HTERT RPE-1 (cell line): ENCODE results near the gene REG4.

ENCODE experiments used
- in situ Hi-C: fragments of 300-500 bp; cut with MboI; formaldehyde crosslinking; loops from 4 replicates; pipeline ENCODE4 v1.14.3; 2020; ENCODE audit warnings: low sequenced_read_pairs

REG4 gene

DNA sequence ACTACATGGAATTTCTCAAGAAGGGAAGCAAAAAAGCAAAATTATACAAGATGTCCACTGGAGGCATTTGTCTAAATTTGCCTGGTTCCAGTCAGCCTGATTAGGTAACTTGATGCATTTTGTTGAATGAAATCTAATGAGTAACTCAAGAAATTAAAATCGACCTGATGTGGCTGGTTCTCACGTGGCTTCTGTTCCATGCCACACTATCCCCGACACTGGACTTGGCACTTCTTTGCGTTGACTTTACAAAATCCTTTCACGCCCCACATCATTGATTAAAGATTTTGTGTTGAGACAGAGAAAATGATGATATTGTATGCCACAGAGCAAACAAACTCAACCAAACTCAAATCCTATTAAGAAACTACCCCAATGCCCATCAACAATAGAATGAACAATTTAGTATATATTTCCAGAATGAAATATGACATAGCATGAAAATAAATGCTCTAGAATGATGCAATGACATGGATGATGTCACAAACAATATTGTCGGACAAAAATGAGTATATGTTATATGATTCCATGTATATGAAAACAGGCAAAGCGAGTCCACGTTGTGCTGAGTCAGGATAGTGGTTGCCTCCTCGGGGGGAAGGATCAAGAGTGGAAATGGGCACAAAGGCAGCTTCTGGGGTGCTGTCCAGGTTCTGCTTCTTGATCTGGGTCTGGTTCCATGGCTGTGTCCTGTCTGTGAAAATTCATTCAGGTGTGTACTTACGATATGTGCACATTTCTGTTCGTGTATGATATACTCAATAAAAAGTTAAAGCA lies 29.6 kb downstream of the REG4 start:
- in situ Hi-C loops, result no loop called here

DNA sequence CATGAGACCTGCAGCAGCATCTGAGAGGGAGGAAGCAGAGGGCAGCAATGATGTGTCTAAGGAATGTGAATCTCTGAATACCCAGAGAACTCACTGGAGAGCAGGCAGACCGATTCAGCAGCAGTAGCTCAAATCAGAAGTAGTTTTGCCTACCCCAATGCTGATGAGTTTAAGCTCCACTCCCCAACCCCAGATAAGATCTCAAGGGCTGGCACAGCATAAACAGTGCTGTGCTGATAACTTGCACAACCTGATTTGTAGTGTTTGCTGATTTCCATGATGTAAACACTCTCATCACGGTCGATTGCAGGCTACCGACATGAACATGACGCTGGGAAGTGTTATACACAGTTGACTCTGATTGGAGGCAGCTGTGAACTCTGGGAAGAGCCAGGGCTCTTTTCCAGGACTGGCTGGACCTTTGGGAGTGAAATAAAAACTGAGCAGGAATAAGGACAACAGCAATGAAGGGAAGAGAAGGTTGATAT lies 31.3 kb downstream of the REG4 start:
- in situ Hi-C loops, result no loop called here

DNA sequence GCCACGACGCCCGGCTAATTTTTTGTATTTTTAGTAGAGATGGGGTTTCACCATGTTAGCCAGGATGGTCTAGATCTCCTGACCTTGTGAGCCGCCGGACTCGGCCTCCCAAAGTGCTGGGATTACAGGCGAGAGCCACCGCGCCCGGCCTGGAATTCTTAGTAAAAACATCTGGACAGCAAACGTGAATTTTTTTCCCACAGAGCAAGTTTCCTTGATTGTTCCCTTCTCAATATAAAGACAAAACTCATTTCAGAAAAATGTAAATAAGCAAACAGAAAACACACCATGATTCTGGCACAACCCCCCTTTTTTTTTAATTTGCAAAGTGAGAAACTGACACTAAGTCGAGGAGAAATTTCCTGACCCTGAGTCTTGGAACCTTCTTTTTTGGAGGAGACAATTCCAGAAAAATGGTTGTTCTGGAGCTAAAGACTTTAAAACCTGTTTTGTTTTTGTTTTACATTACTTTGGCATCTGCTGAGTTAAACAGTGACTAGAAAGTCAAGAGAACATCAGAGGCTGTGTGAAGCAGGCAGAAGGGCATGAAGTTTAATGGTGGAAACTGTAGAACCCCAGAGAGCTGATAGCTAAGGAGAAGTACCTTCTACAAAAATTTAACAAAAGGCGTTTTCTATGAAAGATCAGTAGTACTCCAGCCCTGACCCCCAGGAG lies 32.2 kb downstream of the REG4 start:
- in situ Hi-C loops, result no loop called here

DNA sequence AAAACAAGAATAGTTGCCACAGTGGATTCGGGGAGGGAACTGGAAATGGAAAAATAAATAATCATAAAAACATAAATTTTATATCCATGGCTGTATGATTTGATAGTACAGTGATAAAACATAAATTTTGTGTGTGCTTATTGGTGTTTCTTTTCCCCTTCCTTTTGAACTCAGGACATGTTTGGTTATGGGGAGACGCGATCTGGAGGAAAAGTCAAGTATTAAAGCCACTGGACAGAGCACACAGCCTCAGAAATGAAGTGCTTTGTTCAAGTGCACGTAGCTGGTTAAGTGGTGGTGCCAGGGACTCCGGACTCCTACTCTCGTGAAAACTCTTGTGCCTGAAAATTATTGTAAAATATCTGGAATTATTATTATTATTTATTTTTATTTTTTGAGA lies 32.9 kb downstream of the REG4 start:
- in situ Hi-C loops, result no loop called here

DNA sequence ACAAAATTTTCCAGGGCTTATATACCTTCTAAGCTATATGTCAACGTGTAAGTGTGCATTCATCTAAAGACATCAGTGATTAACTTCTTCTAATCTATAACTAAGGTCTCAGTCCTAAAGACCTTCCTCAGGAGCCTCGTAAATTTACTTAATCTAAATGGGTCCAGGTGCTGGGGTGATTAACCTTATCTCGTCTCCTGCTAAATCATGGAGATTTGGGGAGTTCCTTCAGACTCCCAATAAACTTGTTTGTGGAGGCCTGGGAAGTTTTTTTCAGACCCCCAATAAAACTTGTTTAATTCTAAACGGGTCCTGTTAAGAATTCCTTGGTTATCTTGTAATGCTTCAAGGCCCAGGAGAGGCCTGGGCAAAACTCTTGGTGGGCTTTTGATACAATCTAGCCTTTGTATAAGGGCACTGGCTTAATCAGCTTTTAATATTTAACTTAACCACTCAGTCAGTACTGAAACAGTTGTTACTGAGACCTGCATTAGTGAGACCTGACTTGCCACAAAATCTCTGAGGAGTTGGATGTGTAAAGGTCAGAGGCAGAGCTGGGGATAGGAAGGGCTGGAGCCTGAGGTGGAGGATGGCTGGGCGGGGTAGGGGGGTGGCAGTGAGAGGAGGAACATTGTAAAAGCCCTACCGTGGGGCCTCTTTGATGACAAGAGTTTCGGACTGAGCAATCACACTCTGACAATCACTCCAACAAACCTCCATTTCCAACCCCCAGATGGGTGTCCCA lies 36.3 kb downstream of the REG4 start:
- in situ Hi-C loops, result no loop called here

DNA sequence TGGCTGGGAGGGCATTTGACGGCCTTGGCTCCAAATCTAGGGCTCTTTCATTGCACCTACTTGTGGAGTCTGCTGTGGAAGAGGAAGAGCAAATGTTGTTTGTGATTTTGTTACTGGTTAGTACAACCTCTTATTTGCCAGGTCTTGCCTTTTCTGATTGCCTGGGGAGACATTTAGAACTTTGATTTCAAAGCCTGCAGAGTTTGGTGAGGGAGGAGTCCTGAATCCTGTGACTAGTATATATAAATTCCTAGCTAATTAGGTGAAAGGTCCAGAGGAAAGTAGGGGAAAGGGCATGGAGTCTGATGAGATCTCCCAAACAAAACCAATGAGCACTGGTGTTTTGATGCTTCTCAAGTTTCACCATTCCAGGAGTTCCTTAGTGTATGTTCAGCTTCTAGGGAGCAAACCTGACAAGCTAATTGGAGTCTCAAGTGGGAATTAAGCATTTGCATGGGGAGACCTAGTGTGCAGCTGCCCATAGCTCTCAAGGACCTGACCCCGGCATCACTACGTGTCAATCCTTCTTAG lies 37.5 kb downstream of the REG4 start:
- in situ Hi-C loops, result no loop called here

DNA sequence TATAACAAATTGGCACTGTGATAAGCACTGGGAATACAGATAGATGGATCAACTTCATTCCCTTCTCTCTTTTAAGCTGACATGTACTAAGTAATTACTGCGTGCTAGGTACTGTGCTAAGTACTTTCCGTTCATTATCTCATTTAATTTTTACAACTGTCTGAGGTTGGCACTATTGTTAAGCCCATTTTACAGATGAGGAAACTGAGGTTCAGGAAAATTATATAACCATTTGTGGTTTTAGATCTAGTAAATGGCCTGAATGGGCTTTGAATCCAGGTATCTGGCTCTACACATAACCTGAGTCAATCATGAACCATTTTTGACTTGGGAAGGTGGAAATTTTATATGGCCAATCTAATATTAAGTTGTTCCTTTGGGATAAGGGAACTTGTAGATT lies 39.0 kb downstream of the REG4 start:
- in situ Hi-C loops, result no loop called here

DNA sequence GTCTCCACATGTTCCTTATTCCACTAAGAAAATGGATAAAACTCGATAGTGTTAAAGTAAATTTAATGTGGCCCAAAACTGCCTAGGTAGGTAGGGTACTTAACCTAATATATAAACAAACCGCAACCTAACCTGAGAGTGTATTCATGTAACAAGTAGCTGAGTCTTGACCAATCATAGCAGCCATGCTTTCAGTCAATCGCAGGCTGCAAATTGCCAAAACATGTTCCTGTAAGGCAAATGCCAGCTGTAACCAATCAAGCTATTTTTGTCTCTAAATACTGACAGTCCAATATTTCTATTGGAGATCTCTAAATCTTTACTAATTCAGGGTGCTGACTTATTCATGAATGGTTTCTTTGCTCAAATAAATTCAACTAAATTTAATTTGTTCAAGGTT lies 39.5 kb downstream of the REG4 start:
- in situ Hi-C loops, result no loop called here

DNA sequence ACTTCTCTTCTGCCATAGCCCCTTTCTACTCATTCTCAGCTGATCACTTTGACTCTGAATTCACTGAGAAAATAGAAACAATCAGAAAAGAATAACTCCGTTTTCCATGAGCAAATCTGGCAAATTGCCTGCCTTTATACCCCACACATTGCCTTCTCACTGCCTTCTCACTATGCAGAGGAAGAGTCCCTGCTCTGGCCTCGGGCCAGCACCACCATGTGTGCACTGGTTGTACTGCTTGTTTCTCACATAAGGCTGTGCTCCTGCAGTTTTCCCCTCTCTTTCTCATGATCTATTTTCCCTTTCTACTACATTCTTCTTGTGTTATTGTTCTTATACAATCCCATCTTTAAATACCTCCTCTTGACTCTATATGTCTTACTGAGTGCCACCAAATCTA lies 40.2 kb downstream of the REG4 start:
- in situ Hi-C loops, result no loop called here

DNA sequence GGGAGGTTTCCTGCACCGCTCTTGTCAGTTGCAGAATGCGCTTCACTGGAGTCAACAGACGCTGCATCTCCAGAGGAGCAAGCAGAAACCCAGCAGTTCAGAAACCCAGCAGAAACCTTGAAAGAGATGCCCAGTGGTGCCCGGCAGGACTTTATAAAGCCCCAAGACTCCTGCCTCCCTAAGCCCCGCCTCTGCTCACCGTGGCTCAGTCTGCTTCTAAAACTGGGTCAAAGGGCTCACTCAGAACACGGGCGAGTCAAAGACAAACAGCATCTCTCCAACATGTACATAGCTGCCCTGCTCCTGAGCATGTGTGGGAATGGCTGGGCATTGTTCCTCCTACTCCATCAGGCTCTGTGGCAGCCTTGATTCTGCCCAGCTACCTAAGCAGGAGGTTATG lies 42.5 kb downstream of the REG4 start, which contains the start of gene HMGCS2:
HMGCS2 (minus strand) TSS at position 128 of the 400 bp plus-strand sequence; CDS start at position 67, 61 bp downstream.
- in situ Hi-C loops, result no loop called here

DNA sequence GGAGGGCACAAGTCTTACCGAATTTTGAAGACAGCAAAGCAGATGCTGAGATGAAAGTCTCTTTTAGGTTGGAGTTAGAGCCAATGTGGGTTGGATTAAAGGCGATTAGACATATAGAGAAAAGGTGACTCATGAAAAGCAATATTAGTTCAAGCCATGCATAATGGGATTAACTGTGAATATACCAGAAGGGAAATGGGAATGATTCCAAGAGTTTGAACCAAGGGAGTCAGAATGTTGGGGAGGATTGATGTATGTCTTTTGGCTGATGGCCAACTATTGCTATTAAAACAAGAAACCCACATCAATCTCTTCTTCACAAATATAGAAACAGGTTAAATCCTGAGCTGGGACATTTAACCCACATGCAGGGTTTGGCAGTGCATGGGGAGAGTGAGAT lies 43.8 kb downstream of the REG4 start:
- in situ Hi-C loops, result no loop called here

DNA sequence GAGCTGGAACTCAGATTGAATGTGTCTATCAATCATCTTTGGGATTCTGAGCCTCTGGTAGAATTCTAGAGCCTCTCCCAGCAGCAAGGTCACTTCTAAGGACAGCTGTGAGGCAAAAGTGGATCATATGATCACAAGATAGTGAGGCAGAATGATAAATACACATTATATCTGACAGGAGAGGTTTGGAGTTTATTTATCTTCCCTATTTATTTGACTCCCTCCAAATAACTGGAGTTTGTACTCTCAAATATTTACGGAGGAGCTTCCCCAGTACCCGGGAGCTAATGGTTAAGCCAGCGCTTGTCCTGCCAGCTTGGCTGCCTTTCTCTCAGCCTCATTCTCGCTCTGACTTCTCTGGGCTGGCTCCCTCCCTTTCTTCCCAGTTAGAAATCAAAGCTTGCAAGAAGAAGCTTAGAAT lies 44.9 kb downstream of the REG4 start:
- in situ Hi-C loops, result no loop called here

DNA sequence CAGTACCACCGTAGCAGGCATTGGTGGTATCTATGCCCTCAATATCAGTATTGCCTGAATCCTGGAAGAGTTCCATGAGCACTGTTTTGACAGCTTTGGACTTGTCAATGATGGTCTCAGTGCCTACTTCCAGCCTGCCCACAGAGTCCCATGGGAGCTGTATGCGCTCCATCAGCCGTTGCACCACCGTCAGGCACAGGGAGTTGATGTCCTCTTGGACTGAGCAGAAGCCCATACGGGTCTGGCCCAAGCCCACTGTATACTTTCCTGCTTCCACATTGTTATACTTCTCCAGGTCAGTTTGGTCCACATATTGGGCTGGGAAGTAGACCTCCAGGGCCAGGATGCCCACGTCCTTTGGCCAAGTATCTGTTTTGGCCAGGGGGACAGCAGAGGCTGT lies 47.0 kb downstream of the REG4 start:
- in situ Hi-C loops, result no loop called here

DNA sequence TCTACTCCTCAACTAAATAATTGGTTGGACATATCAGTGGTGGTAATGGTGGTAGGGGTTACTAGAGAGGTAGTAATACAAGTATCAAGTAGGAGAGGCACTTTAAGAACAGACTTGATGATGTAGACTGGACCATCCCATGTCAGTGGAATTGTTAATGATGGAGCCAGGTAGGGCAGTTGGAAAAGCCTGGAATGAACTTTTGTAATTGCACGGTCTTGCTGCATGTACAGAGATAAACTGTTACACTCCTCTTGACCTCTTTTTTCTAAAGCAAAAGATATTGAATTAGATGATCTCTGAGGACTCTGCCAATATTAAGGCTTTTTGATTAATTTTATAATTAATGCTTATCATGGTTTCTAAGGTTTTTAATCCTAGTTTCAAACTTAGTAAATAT lies 48.3 kb downstream of the REG4 start:
- in situ Hi-C loops, result no loop called here

DNA sequence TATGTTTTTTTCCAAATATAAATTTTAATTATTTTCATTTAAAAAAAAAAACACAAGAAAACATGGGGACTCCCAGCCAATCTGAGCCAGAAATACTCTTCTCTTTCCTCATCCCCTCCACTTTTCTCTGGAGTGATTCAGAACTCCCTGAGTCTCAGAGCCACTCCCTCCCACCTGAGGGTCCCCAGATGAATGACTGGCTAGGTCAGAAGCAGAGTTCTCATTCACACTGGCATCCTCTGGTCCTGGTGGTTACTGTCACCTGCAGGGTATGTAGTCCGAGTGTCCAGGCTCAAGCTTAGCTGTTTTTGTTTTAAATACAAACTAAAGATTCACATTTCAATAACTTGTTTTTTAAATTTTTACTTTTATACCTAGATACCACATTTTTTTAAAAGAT lies 48.9 kb downstream of the REG4 start:
- in situ Hi-C loops, result no loop called here

DNA sequence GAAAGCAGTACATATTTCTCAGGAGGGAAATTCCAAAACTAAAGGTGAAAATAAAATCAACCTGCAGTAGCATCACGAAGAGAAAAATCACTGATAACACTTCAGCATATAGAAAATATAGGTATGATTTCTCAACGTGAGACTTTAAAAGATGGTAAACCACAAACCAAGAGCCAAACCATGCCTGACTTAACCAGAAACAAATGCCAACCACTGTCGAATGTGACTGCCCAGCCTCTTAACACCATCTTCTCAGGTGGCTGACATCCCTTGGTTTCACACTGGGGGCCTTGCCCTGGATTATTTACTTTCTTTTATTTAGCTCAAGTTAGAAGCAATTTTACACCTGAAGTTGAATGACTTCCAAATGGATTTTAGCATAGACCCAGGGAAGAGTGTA lies 52.7 kb downstream of the REG4 start:
- in situ Hi-C loops, result no loop called here

DNA sequence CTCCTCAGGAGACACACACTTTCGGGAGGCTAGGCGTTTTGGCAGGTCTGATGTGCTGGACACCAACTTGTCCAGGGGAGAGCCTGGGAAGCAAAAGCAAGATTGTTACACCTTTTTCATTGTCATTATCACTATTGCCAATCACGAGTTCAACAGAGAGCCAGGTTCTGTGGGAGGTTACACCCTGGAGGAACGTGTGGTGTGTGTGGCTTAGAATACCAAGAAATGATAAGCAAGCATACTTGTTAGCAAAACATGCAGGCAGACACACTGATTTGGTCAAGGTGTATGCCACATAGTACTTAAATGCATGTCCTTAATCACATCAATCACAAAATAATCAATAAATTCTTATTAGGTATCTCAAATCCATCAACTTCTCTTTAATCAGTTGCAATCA lies 58.7 kb downstream of the REG4 start:
- in situ Hi-C loops, result no loop called here

DNA sequence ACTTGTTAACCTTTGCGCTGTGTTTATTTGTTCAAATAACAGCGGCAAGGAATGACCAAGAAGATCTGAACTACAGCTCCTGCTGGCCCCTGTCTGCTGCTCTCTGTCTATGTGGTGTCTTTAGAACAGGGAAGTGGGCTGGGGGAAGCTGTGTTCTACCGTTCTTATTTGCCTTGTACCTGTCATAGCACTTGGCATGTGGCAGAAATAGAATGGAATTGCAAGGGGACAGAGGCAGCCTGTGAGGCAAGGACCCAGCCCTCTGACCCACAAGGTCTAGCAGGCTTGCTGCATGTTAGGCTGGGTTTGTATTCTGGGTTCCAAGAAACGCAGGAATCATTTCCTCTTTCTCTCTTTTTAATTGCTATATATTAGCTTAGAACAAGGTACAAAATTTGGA lies 63.2 kb downstream of the REG4 start:
- in situ Hi-C loops, result no loop called here

DNA sequence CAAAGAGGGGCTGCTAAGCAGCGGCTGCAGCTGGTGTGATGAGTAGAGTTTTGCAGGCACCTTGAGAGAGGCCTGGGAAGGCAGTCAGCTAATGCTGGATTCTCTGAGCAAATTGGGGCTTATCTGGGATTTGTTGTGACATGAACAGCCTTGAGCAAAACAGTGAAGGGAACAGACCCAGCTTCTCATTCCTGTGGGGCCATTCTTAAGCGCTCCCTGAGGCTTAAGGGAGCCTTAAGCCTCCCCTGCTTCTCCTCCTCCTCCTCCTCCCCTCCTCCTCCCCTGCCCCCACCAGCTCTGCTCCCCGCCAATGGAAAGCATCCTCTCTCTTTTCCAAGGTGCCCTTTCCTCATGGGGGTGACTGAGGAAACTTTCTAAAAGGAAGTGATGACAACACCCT lies 63.8 kb downstream of the REG4 start:
- in situ Hi-C loops, result no loop called here

DNA sequence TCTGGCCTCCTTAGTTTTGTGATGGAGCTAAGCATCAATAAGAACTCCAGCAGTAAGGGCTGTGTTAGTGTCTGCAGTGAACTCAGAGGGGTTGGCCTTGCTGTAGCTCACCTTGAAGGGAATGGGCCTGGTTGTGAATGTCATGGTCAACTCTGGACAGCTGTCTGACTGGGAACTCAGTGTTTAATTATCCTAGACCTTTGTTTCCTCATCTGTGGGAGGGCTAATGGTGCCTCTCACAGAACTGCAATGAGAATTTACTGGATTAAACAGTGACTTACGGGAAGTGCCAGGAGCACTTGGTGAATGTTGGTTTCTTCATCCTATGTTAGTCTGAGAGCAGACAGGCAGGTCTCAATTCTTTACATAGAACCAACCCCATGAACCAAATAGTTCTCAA lies 66.2 kb downstream of the REG4 start:
- in situ Hi-C loops, result no loop called here

DNA sequence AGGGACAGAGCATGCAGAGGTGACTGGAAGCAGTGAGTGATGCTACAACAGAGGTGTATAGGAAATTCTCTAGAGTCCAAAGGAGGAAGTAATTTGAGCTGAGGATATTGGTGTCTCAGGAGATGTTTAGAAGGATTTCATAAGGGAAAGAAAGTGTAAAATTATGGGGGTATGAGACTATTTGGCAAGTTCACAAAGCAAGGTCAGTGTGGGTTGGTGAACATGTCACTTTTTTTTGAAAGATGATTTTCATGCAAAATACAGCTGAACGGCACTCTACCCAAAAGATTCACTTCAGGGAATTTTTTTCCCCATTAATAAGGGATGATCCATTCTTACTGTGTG lies 66.7 kb downstream of the REG4 start:
- in situ Hi-C loops, result no loop called here
